Subcutaneous abdominal adipose tissue (tissue), 5 donors: ENCODE measurements around the gene PACRG.

ENCODE experiments used
- H3K27ac ChIP-seq: one replicate; pipeline ENCODE4 v1.7.0; 2013; ENCODE audit warnings: low read depth, mild to moderate bottlenecking, inconsistent platforms, low read length, moderate library complexity
- H3K27me3 ChIP-seq, 5 donors: one replicate each; pipeline ENCODE4 v1.7.0; 2013; ENCODE audit warnings: low read length in 5 of 5, inconsistent platforms in 1 of 5; ENCODE audit not compliant: control insufficient read depth in 5 of 5, insufficient read depth in 4 of 5
- H3K36me3 ChIP-seq, 5 donors: one replicate each; pipeline ENCODE4 v1.7.0; 2013; ENCODE audit warnings: low read length in 5 of 5; ENCODE audit not compliant: control insufficient read depth in 5 of 5, insufficient read depth in 5 of 5
- H3K4me1 ChIP-seq, 5 donors: one replicate each; pipeline ENCODE4 v1.7.0; 2013; ENCODE audit warnings: low read length in 5 of 5, mild to moderate bottlenecking in 3 of 5, moderate library complexity in 1 of 5; ENCODE audit not compliant: control insufficient read depth in 5 of 5, insufficient read depth in 5 of 5
- H3K4me3 ChIP-seq, 5 donors: one replicate each; pipeline ENCODE4 v1.7.0; 2013; ENCODE audit warnings: low read length in 5 of 5, low read depth in 1 of 5
- H3K9ac ChIP-seq, 5 donors: one replicate each; pipeline ENCODE4 v1.7.0; 2013; ENCODE audit warnings: low read length in 5 of 5, mild to moderate bottlenecking in 4 of 5, moderate library complexity in 3 of 5
- H3K9me3 ChIP-seq, 5 donors: one replicate each; pipeline ENCODE4 v1.7.0; 2013; ENCODE audit warnings: low read length in 5 of 5; ENCODE audit not compliant: control insufficient read depth in 5 of 5
- donor health status: healthy.
- donor health status: healthy.
- donor health status: healthy.
- donor health status: healthy.
- donor health status: healthy.

The PACRG gene

GRCh38 chr6:162688751-162689345 is 38.9 kb upstream of the PACRG start:
- Histone ChIP-seq H3K4me1 (peaks cover 0 to 7% (median 0%) of the 10 kb centered on the region in 5 donors), H3K36me3 (no peaks in the 10 kb centered on the region), H3K27me3 (no peaks in the 10 kb centered on the region), H3K9me3 (no peaks in the 10 kb centered on the region), H3K4me3 (no peak overlapping the region), H3K27ac (no peak overlapping the region), H3K9ac (no peak overlapping the region)

GRCh38 chr6:162690158-162690557 is 37.6 kb upstream of the PACRG start:
- H3K9me3 ChIP-seq: no peaks in the 10 kb centered on the region
- no peak overlapping the region for H3K4me3 ChIP-seq
- no peaks in the 10 kb centered on the region for H3K27me3 ChIP-seq
- no peak overlapping the region for H3K27ac ChIP-seq
- no peaks in the 10 kb centered on the region for H3K36me3 ChIP-seq
- no peaks in the 10 kb centered on the region for H3K4me1 ChIP-seq
- no peak overlapping the region for H3K9ac ChIP-seq

- no peaks in the 10 kb centered on the region for H3K36me3 ChIP-seq
- peaks cover 0 to 3% (median 0%) of the 10 kb centered on the region in 5 donors for H3K4me1 ChIP-seq
- H3K9me3 ChIP-seq: no peaks in the 10 kb centered on the region
- no peaks in the 10 kb centered on the region for H3K27me3 ChIP-seq
- no peak overlapping the region for H3K27ac ChIP-seq
- H3K4me3 ChIP-seq: no peak overlapping the region
- no peak overlapping the region for H3K9ac ChIP-seq
Measured at GRCh38 chr6:162697872-162698403, 29.8 kb upstream of the PACRG start.

- H3K9ac ChIP-seq: no peak overlapping the region
- H3K4me3 ChIP-seq: no peak overlapping the region
- no peaks in the 10 kb centered on the region for H3K9me3 ChIP-seq
- H3K36me3 ChIP-seq: no peaks in the 10 kb centered on the region
- H3K27me3 ChIP-seq: no peaks in the 10 kb centered on the region
- H3K4me1 ChIP-seq: peaks cover 0 to 3% (median 0%) of the 10 kb centered on the region in 5 donors
- no peak overlapping the region for H3K27ac ChIP-seq
Measured at GRCh38 chr6:162698440-162698839, 29.3 kb upstream of the PACRG start.

- Histone ChIP-seq H3K9ac (no peak overlapping the region), H3K36me3 (no peaks in the 10 kb centered on the region), H3K4me1 (peaks cover 0 to 3% (median 0%) of the 10 kb centered on the region in 5 donors), H3K27ac (no peak overlapping the region), H3K9me3 (no peaks in the 10 kb centered on the region), H3K27me3 (no peaks in the 10 kb centered on the region), H3K4me3 (no peak overlapping the region)
Measured at GRCh38 chr6:162699961-162700360, 27.8 kb upstream of the PACRG start.

- H3K4me1 ChIP-seq: peaks cover 2 to 6% (median 5%) of the 10 kb centered on the region in 5 donors
- no peaks in the 10 kb centered on the region for H3K36me3 ChIP-seq
- no peak overlapping the region for H3K9ac ChIP-seq
- H3K9me3 ChIP-seq: no peaks in the 10 kb centered on the region
- H3K27me3 ChIP-seq: no peaks in the 10 kb centered on the region
- H3K4me3 ChIP-seq: no peak overlapping the region
- no peak overlapping the region for H3K27ac ChIP-seq
Measured at GRCh38 chr6:162700966-162701365, 26.8 kb upstream of the PACRG start.

GRCh38 chr6:162701551-162701950 is 26.2 kb upstream of the PACRG start:
- Histone ChIP-seq H3K4me3 (no peak overlapping the region), H3K9ac (no peak overlapping the region), H3K27me3 (no peaks in the 10 kb centered on the region), H3K4me1 (peaks cover 2 to 11% (median 9%) of the 10 kb centered on the region in 5 donors), H3K27ac (no peak overlapping the region), H3K36me3 (no peaks in the 10 kb centered on the region), H3K9me3 (no peaks in the 10 kb centered on the region)

- Histone ChIP-seq H3K9me3 (no peaks in the 10 kb centered on the region), H3K36me3 (no peaks in the 10 kb centered on the region), H3K27ac (no peak overlapping the region)
Measured at GRCh38 chr6:162702446-162702845, 25.3 kb upstream of the PACRG start.

GRCh38 chr6:162704001-162704400 is 23.8 kb upstream of the PACRG start:
- peaks cover 2 to 11% (median 9%) of the 10 kb centered on the region in 5 donors for H3K4me1 ChIP-seq
- no peaks in the 10 kb centered on the region for H3K36me3 ChIP-seq
- H3K4me3 ChIP-seq: no peak overlapping the region
- H3K27ac ChIP-seq: no peak overlapping the region
- H3K9ac ChIP-seq: no peak overlapping the region
- no peaks in the 10 kb centered on the region for H3K27me3 ChIP-seq
- H3K9me3 ChIP-seq: no peaks in the 10 kb centered on the region

More at GRCh38 chr6:162702446-162702845, 25.3 kb upstream of the PACRG start:
- Histone ChIP-seq H3K4me1 (peaks cover 2 to 11% (median 9%) of the 10 kb centered on the region in 5 donors), H3K27me3 (no peaks in the 10 kb centered on the region), H3K4me3 (no peak overlapping the region), H3K9ac (no peak overlapping the region)

GRCh38 chr6:162705736-162706135 is 22.0 kb upstream of the PACRG start:
- peak overlapping the region in 1 of 5 donors; percentile 40 for H3K9ac ChIP-seq
- H3K27ac ChIP-seq: no peak overlapping the region
- H3K36me3 ChIP-seq: no peaks in the 10 kb centered on the region
- H3K27me3 ChIP-seq: no peaks in the 10 kb centered on the region
- peak overlapping the region in 3 of 5 donors; percentile 21 to 61 (median 47) for H3K4me3 ChIP-seq
- H3K9me3 ChIP-seq: no peaks in the 10 kb centered on the region
- H3K4me1 ChIP-seq: peaks cover 2 to 9% (median 8%) of the 10 kb centered on the region in 5 donors
